ENCODE measurements around the gene SGCA.

DNA sequence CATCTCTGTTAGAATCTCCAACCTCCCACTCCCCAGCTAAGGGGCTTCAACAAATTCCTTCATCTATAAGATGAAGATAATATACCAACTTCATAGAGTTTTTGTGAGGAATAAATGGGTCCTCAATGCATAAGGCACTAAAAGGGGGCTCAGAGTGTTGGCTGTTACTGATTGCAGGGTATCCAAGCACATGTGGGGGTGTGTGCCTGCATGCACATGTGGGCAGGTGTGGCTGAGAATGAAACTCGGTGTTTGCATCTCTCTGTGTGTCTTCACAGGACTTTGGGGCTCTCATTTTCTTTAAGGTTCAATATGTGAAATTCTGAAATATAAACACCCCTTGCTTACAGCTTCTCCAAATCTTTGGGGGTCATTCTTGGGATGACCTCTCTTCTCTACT is 11.2 kb upstream of the SGCA start:
- TF ChIP-seq, protein P1, sequence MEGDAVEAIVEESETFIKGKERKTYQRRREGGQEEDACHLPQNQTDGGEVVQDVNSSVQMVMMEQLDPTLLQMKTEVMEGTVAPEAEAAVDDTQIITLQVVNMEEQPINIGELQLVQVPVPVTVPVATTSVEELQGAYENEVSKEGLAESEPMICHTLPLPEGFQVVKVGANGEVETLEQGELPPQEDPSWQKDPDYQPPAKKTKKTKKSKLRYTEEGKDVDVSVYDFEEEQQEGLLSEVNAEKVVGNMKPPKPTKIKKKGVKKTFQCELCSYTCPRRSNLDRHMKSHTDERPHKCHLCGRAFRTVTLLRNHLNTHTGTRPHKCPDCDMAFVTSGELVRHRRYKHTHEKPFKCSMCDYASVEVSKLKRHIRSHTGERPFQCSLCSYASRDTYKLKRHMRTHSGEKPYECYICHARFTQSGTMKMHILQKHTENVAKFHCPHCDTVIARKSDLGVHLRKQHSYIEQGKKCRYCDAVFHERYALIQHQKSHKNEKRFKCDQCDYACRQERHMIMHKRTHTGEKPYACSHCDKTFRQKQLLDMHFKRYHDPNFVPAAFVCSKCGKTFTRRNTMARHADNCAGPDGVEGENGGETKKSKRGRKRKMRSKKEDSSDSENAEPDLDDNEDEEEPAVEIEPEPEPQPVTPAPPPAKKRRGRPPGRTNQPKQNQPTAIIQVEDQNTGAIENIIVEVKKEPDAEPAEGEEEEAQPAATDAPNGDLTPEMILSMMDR (CRISPR knock-in tag; IDR thresholded peaks at IDR 0.05) = no peak
- TF ChIP-seq, protein P2, sequence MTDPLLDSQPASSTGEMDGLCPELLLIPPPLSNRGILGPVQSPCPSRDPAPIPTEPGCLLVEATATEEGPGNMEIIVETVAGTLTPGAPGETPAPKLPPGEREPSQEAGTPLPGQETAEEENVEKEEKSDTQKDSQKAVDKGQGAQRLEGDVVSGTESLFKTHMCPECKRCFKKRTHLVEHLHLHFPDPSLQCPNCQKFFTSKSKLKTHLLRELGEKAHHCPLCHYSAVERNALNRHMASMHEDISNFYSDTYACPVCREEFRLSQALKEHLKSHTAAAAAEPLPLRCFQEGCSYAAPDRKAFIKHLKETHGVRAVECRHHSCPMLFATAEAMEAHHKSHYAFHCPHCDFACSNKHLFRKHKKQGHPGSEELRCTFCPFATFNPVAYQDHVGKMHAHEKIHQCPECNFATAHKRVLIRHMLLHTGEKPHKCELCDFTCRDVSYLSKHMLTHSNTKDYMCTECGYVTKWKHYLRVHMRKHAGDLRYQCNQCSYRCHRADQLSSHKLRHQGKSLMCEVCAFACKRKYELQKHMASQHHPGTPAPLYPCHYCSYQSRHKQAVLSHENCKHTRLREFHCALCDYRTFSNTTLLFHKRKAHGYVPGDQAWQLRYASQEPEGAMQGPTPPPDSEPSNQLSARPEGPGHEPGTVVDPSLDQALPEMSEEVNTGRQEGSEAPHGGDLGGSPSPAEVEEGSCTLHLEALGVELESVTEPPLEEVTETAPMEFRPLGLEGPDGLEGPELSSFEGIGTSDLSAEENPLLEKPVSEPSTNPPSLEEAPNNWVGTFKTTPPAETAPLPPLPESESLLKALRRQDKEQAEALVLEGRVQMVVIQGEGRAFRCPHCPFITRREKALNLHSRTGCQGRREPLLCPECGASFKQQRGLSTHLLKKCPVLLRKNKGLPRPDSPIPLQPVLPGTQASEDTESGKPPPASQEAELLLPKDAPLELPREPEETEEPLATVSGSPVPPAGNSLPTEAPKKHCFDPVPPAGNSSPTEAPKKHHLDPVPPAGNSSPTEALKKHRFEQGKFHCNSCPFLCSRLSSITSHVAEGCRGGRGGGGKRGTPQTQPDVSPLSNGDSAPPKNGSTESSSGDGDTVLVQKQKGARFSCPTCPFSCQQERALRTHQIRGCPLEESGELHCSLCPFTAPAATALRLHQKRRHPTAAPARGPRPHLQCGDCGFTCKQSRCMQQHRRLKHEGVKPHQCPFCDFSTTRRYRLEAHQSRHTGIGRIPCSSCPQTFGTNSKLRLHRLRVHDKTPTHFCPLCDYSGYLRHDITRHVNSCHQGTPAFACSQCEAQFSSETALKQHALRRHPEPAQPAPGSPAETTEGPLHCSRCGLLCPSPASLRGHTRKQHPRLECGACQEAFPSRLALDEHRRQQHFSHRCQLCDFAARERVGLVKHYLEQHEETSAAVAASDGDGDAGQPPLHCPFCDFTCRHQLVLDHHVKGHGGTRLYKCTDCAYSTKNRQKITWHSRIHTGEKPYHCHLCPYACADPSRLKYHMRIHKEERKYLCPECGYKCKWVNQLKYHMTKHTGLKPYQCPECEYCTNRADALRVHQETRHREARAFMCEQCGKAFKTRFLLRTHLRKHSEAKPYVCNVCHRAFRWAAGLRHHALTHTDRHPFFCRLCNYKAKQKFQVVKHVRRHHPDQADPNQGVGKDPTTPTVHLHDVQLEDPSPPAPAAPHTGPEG (CRISPR knock-in tag; IDR thresholded peaks at IDR 0.05) = no peak
- TF ChIP-seq ATF7 (IDR thresholded peaks at IDR 0.05) (no peak), ATF7 (CRISPR knock-in tag; IDR thresholded peaks at IDR 0.05) (no peak), ATF1 (CRISPR knock-in tag; IDR thresholded peaks at IDR 0.05) (no peak), EP300 (IDR thresholded peaks at IDR 0.05; ENCODE audit: low read depth in 2 of 2, low read length in 2 of 2) (no peak), EP300 (CRISPR knock-in tag; IDR thresholded peaks at IDR 0.05; ENCODE audit: borderline replicate concordance) (no peak), TARDBP (CRISPR knock-in tag; IDR thresholded peaks at IDR 0.05) (no peak), SRY (CRISPR knock-in tag; IDR thresholded peaks at IDR 0.05) (no peak), JUNB (CRISPR knock-in tag; IDR thresholded peaks at IDR 0.05; ENCODE audit: borderline replicate concordance) (no peak), POLR2G (IDR thresholded peaks at IDR 0.05; ENCODE audit: low read depth, low read length) (no peak)
- TF ChIP-seq, protein P3, sequence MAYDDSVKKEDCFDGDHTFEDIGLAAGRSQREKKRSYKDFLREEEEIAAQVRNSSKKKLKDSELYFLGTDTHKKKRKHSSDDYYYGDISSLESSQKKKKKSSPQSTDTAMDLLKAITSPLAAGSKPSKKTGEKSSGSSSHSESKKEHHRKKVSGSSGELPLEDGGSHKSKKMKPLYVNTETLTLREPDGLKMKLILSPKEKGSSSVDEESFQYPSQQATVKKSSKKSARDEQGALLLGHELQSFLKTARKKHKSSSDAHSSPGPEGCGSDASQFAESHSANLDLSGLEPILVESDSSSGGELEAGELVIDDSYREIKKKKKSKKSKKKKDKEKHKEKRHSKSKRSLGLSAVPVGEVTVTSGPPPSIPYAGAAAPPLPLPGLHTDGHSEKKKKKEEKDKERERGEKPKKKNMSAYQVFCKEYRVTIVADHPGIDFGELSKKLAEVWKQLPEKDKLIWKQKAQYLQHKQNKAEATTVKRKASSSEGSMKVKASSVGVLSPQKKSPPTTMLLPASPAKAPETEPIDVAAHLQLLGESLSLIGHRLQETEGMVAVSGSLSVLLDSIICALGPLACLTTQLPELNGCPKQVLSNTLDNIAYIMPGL (CRISPR knock-in tag; IDR thresholded peaks at IDR 0.05; ENCODE audit: borderline replicate concordance in 1 of 2, low read depth in 1 of 2) = no peak
- TF ChIP-seq, protein P4, sequence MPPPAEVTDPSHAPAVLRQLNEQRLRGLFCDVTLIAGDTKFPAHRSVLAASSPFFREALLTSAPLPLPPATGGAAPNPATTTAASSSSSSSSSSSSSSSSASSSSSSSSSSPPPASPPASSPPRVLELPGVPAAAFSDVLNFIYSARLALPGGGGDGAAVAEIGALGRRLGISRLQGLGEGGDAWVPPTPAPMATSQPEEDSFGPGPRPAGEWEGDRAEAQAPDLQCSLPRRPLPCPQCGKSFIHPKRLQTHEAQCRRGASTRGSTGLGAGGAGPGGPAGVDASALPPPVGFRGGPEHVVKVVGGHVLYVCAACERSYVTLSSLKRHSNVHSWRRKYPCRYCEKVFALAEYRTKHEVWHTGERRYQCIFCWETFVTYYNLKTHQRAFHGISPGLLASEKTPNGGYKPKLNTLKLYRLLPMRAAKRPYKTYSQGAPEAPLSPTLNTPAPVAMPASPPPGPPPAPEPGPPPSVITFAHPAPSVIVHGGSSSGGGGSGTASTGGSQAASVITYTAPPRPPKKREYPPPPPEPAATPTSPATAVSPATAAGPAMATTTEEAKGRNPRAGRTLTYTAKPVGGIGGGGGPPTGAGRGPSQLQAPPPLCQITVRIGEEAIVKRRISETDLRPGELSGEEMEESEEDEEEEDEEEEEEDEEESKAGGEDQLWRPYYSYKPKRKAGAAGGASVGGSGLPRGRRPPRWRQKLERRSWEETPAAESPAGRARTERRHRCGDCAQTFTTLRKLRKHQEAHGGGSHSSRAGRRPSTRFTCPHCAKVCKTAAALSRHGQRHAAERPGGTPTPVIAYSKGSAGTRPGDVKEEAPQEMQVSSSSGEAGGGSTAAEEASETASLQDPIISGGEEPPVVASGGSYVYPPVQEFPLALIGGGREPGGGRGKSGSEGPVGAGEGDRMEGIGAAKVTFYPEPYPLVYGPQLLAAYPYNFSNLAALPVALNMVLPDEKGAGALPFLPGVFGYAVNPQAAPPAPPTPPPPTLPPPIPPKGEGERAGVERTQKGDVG (CRISPR knock-in tag; IDR thresholded peaks at IDR 0.05; ENCODE audit: borderline replicate concordance) = no peak
- TF ChIP-seq, protein P5, sequence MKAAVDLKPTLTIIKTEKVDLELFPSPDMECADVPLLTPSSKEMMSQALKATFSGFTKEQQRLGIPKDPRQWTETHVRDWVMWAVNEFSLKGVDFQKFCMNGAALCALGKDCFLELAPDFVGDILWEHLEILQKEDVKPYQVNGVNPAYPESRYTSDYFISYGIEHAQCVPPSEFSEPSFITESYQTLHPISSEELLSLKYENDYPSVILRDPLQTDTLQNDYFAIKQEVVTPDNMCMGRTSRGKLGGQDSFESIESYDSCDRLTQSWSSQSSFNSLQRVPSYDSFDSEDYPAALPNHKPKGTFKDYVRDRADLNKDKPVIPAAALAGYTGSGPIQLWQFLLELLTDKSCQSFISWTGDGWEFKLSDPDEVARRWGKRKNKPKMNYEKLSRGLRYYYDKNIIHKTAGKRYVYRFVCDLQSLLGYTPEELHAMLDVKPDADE (CRISPR knock-in tag; IDR thresholded peaks at IDR 0.05) = no peak
- TF ChIP-seq, protein P6, sequence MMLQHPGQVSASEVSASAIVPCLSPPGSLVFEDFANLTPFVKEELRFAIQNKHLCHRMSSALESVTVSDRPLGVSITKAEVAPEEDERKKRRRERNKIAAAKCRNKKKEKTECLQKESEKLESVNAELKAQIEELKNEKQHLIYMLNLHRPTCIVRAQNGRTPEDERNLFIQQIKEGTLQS (CRISPR knock-in tag; IDR thresholded peaks at IDR 0.05) = no peak
